WI38 (cell line): ENCODE data around the gene UBL4A.

ENCODE experiments used
- H3K4me3 ChIP-seq: 2 replicates; pipeline ENCODE4 v1.5.1; 2011; ENCODE audit warnings: low read depth, mild to moderate bottlenecking, control low read depth, low read length
- TF ChIP-seq, protein P1 (sequence below): IDR thresholded peaks from 2 replicates; pipeline ENCODE4 v1.5.1; 2012; ENCODE audit warnings: low read depth, mild to moderate bottlenecking, control low read depth, low read length

The UBL4A gene

DNA sequence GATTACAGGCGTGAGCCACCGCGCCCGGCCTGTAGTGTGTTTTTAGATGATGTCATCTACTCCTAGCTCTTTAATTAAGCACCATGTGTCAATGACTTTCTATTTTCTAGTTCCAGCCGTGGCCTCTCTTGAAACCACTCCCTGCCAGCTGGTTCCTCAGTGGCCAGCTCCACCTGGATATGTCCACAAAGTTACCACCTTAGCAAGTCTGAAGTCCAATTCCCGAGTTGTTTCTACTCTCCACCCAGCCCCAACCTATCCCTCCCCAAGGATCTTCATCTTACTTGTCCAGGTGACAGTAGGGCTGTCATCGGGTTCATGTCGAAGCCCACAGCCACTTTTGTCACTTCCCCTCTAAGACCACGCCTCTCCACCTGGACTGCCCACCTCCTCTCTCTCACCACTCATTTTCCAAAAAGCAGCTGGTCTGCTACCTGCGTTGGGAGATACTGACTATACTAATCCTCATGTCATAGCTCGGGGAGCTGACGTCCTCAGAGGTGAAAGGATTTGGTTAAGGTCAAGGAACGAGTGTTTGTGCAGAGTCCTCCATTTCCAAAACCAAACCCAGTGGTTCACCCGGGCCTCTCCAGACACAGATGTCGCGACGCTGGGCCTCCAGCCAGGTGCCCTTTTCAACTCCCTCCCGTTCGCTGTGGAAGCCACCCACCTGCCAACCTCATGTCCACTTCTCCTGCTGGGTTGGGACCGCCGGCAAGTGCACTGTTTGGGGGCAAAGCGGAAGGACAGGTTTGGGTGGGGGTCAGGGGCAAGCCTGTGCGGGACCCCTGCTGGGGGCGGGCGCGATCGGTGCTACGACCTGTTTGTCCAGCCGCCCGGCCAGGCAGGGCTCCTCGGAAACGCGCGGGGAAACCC lies 28.9 kb upstream of the UBL4A start:
- H3K4me3 ChIP-seq: peak overlapping the region; percentile 58
- TF ChIP-seq, protein P1, sequence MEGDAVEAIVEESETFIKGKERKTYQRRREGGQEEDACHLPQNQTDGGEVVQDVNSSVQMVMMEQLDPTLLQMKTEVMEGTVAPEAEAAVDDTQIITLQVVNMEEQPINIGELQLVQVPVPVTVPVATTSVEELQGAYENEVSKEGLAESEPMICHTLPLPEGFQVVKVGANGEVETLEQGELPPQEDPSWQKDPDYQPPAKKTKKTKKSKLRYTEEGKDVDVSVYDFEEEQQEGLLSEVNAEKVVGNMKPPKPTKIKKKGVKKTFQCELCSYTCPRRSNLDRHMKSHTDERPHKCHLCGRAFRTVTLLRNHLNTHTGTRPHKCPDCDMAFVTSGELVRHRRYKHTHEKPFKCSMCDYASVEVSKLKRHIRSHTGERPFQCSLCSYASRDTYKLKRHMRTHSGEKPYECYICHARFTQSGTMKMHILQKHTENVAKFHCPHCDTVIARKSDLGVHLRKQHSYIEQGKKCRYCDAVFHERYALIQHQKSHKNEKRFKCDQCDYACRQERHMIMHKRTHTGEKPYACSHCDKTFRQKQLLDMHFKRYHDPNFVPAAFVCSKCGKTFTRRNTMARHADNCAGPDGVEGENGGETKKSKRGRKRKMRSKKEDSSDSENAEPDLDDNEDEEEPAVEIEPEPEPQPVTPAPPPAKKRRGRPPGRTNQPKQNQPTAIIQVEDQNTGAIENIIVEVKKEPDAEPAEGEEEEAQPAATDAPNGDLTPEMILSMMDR: no peak

DNA sequence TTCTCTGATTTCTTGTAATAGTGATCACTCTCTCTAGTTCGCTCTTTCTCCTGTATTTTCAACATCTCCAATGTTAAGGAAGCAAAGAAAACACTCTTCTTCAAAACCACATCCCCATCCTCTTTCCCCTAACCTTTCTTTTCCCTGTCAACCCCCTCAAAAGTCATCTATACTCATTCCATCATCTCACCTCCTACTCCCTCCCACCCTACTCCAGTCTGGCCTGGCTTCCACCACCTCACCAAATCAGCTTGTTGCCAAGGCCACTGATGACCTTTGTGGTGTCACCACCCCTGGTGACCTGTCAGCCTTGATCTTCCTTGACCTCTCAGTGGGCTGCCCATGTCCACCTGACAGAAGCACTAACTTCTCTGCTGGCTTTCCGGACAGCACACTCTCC lies 27.3 kb upstream of the UBL4A start:
- no peak overlapping the region for H3K4me3 ChIP-seq
- TF ChIP-seq, protein P1: no peak

GRCh38 chrX:154512879-154513553 lies 26.6 kb upstream of the UBL4A start:
- H3K4me3 ChIP-seq: no peak overlapping the region
- TF ChIP-seq, protein P1: no peak

GRCh38 chrX:154511761-154512160 lies 25.3 kb upstream of the UBL4A start:
- TF ChIP-seq, protein P1: no peak

GRCh38 chrX:154509455-154509854 lies 23.0 kb upstream of the UBL4A start:
- H3K4me3 ChIP-seq: no peak overlapping the region
- TF ChIP-seq, protein P1: no peak

More at GRCh38 chrX:154511761-154512160, 25.3 kb upstream of the UBL4A start:
- no peak overlapping the region for H3K4me3 ChIP-seq

GRCh38 chrX:154508384-154508745 lies 21.9 kb upstream of the UBL4A start:
- no peak overlapping the region for H3K4me3 ChIP-seq
- TF ChIP-seq, protein P1: no peak
